Smooth muscle cell (in vitro differentiated cells): Measurements from ENCODE around the gene UBD. TPM values are rescaled to one million over a fixed set of nuclear protein-coding genes. Genes with fewer than 3 reads are reported as not detected.

Experiments
- DNase-seq: peaks from one replicate; lab custom pipeline; 2025; ENCODE audit not compliant: unreplicated experiment; lab: John Stamatoyannopoulos, UW
- H2AFZ ChIP-seq: fragments of 200-600 bp; sonication (generic); 2 replicates; pipeline ENCODE4 v1.6.0; 2016; ENCODE audit warnings: antibody characterized with exemption, low read depth, mild to moderate bottlenecking
- H3F3A ChIP-seq: fragments of 200-600 bp; sonication (generic); 2 replicates; pipeline ENCODE4 v1.6.0; 2017; ENCODE audit warnings: antibody characterized with exemption, low read depth
- H3K27ac ChIP-seq: fragments of 200-600 bp; sonication (generic); 2 replicates; pipeline ENCODE4 v1.5.1; 2016; ENCODE audit warnings: low read depth, mild to moderate bottlenecking
- H3K27me3 ChIP-seq: fragments of 200-600 bp; sonication (generic); 2 replicates; pipeline ENCODE4 v1.6.1; 2016; ENCODE audit warnings: low read depth, mild to moderate bottlenecking
- H3K36me3 ChIP-seq: fragments of 200-600 bp; sonication (generic); 2 replicates; pipeline ENCODE4 v1.5.1; 2016; ENCODE audit warnings: low read depth
- H3K4me1 ChIP-seq: fragments of 200-600 bp; sonication (generic); 2 replicates; pipeline ENCODE4 v1.5.1; 2016; ENCODE audit warnings: low read depth
- H3K4me2 ChIP-seq: fragments of 200-600 bp; sonication (generic); 2 replicates; pipeline ENCODE4 v1.6.0; 2016; ENCODE audit warnings: mild to moderate bottlenecking
- H3K4me3 ChIP-seq: fragments of 200-600 bp; sonication (generic); 2 replicates; pipeline ENCODE4 v1.5.1; 2016; ENCODE audit warnings: mild to moderate bottlenecking
- H3K79me2 ChIP-seq: fragments of 200-600 bp; sonication (generic); 2 replicates; pipeline ENCODE4 v1.6.0; 2016; ENCODE audit warnings: low read depth, mild to moderate bottlenecking
- H3K9ac ChIP-seq: fragments of 200-600 bp; sonication (generic); 2 replicates; pipeline ENCODE4 v1.6.0; 2016; ENCODE audit warnings: low read depth
- H3K9me3 ChIP-seq: fragments of 200-600 bp; sonication (generic); replicated peaks from 2 replicates; pipeline ENCODE4 v1.5.1; 2016; ENCODE audit warnings: low read depth
- H4K20me1 ChIP-seq: fragments of 200-600 bp; sonication (generic); 2 replicates; pipeline ENCODE4 v1.6.0; 2016; ENCODE audit warnings: low read depth
- CTCF ChIP-seq: fragments of 200-600 bp; sonication (generic); IDR thresholded peaks from 2 replicates; pipeline ENCODE4 v1.5.1; 2017; ENCODE audit warnings: borderline replicate concordance, mild to moderate bottlenecking, antibody characterized with exemption; ENCODE audit not compliant: insufficient read depth, poor library complexity, severe bottlenecking
- WGBS: methylation state at CpG from one replicate; pipeline ENCODE4 v1.1.7; 2016; ENCODE audit warnings: low lambda C conversion rate; 5-methylcytosine and 5-hydroxymethylcytosine counted together
- polyA plus RNA-seq: library from polyadenylated mRNA; unstranded; fragments of >200 nt; fragmentation: Nextera tagmentation; extraction: Ambion mirVana; gene quantifications from 2 replicates; pipeline ENCODE4 v1.2.1, GENCODE V29; 2016
- total RNA-seq: library from RNA; depleted of rRNA; stranded (reverse); fragments of >200 nt; gene quantifications from 2 replicates; pipeline ENCODE4 v1.2.3, GENCODE V29; 2014

The UBD gene
- total and polyA plus RNA-seq, 2 experiments from 2014 or later, result 0.38 TPM; not detected in 1

- Histone ChIP-seq H3K4me1 (no peaks in the 10 kb centered on the region), H3K36me3 (no peaks in the 10 kb centered on the region), H3K4me2 (no peak overlapping the region), H3K27ac (no peak overlapping the region), H4K20me1 (no peaks in the 10 kb centered on the region), H3F3A (no peaks in the 10 kb centered on the region), H3K9ac (no peak overlapping the region), H3K4me3 (no peak overlapping the region), H2AFZ (no peak overlapping the region), H3K27me3 (peaks cover 10% of the 10 kb centered on the region), H3K79me2 (no peaks in the 10 kb centered on the region), H3K9me3 (no peaks in the 10 kb centered on the region)
- WGBS, result 53% methylated on average over 5 of the region's 5 CpGs
- no peak for DNase-seq
- no peak for TF ChIP-seq CTCF
Measured at GRCh38 chr6:29567991-29568390, 8.5 kb upstream of the UBD start.

- Histone ChIP-seq H3K9me3 (no peaks in the 10 kb centered on the region), H3K9ac (no peak overlapping the region), H2AFZ (no peak overlapping the region), H3K36me3 (no peaks in the 10 kb centered on the region), H3K4me3 (no peak overlapping the region), H3K27me3 (peaks cover 10% of the 10 kb centered on the region), H3K4me2 (no peak overlapping the region), H4K20me1 (no peaks in the 10 kb centered on the region), H3F3A (no peaks in the 10 kb centered on the region), H3K79me2 (no peaks in the 10 kb centered on the region), H3K4me1 (no peaks in the 10 kb centered on the region), H3K27ac (no peak overlapping the region)
- WGBS, result 85% methylated on average over 2 of the region's 2 CpGs
- no peak for DNase-seq
- TF ChIP-seq CTCF, result no peak
Measured at GRCh38 chr6:29567541-29567940, 8.0 kb upstream of the UBD start.

- H3K4me3 ChIP-seq, result no peak overlapping the region
- 81% methylated on average over 5 of the region's 5 CpGs for WGBS
- no peaks in the 10 kb centered on the region for H4K20me1 ChIP-seq
- no peak overlapping the region for H3K9ac ChIP-seq
- no peaks in the 10 kb centered on the region for H3K36me3 ChIP-seq
- H3K4me2 ChIP-seq, result no peak overlapping the region
- H3K79me2 ChIP-seq, result no peaks in the 10 kb centered on the region
- DNase-seq, result no peak
- H3K27ac ChIP-seq, result no peak overlapping the region
- H2AFZ ChIP-seq, result no peak overlapping the region
- no peaks in the 10 kb centered on the region for H3K4me1 ChIP-seq
- H3K9me3 ChIP-seq, result no peaks in the 10 kb centered on the region
- no peaks in the 10 kb centered on the region for H3F3A ChIP-seq
- H3K27me3 ChIP-seq, result peaks cover 7% of the 10 kb centered on the region
- no peak for TF ChIP-seq CTCF
Measured at GRCh38 chr6:29566856-29567255, 7.3 kb upstream of the UBD start.

GRCh38 chr6:29564875-29565274 lies 5.3 kb upstream of the UBD start:
- H4K20me1 ChIP-seq, result no peaks in the 10 kb centered on the region
- no peak for DNase-seq
- no peaks in the 10 kb centered on the region for H3K9me3 ChIP-seq
- no peak overlapping the region for H3K9ac ChIP-seq
- H3F3A ChIP-seq, result no peaks in the 10 kb centered on the region
- no peak overlapping the region for H3K4me2 ChIP-seq
- H3K4me3 ChIP-seq, result no peak overlapping the region
- H3K27me3 ChIP-seq, result peaks cover 9% of the 10 kb centered on the region
- no peak overlapping the region for H2AFZ ChIP-seq
- H3K4me1 ChIP-seq, result no peaks in the 10 kb centered on the region
- H3K27ac ChIP-seq, result no peak overlapping the region
- H3K36me3 ChIP-seq, result no peaks in the 10 kb centered on the region
- no peaks in the 10 kb centered on the region for H3K79me2 ChIP-seq
- TF ChIP-seq CTCF, result no peak
